ENCODE data around the gene ARPC4.

DNA sequence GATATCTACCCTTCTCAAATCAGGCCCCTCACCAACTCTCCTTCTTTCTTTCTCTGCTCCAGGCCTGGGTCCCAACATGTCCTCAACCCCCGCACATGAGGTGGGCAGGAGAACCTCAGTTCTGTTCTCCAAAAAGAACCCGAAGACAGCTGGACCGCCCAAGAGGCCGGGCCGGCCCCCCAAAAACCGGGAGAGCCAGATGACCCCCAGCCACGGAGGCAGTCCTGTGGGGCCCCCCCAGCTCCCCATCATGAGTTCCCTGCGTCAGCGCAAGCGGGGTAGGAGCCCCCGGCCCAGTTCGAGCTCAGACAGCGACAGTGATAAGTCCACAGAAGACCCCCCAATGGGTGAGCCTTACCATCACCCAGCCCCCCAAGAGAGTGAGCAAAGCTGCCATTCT lies 48.7 kb upstream of the ARPC4 start:
- no peak for TF ChIP-seq CTCF (IDR thresholded peaks at IDR 0.05; ENCODE audit: insufficient read depth, low read length)
- TF ChIP-seq POLR2AphosphoS5 (IDR thresholded peaks at IDR 0.05; ENCODE audit: low read depth), result no peak
- TF ChIP-seq GABPA (IDR thresholded peaks at IDR 0.05; ENCODE audit: low read depth), result no peak
- TF ChIP-seq, protein P1, sequence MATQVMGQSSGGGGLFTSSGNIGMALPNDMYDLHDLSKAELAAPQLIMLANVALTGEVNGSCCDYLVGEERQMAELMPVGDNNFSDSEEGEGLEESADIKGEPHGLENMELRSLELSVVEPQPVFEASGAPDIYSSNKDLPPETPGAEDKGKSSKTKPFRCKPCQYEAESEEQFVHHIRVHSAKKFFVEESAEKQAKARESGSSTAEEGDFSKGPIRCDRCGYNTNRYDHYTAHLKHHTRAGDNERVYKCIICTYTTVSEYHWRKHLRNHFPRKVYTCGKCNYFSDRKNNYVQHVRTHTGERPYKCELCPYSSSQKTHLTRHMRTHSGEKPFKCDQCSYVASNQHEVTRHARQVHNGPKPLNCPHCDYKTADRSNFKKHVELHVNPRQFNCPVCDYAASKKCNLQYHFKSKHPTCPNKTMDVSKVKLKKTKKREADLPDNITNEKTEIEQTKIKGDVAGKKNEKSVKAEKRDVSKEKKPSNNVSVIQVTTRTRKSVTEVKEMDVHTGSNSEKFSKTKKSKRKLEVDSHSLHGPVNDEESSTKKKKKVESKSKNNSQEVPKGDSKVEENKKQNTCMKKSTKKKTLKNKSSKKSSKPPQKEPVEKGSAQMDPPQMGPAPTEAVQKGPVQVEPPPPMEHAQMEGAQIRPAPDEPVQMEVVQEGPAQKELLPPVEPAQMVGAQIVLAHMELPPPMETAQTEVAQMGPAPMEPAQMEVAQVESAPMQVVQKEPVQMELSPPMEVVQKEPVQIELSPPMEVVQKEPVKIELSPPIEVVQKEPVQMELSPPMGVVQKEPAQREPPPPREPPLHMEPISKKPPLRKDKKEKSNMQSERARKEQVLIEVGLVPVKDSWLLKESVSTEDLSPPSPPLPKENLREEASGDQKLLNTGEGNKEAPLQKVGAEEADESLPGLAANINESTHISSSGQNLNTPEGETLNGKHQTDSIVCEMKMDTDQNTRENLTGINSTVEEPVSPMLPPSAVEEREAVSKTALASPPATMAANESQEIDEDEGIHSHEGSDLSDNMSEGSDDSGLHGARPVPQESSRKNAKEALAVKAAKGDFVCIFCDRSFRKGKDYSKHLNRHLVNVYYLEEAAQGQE (IDR thresholded peaks at IDR 0.05; ENCODE audit: insufficient replicate concordance, low read depth), result no peak

Data from HL-60 (cell line).